PC-3 (cell line): ENCODE results near the gene NSMF. TPM values are rescaled to one million over a fixed set of nuclear protein-coding genes. Genes with fewer than 3 reads are reported as not detected.

Source experiments
- ATAC-seq: fragments of 200-7000 bp; cut with Tn5 transposase; 2 replicates; pipeline ENCODE4 v1.9.1; 2020; ENCODE audit warnings: mild to moderate bottlenecking, moderate library complexity
- BruUV-seq: library from RNA; stranded (reverse); fragments of 400-500 nt; replicated peaks from 2 replicates; lab custom pipeline; 2021; lab: Mats Ljungman, UMichigan
- CTCF ChIA-PET: fragments of 300-600 bp; sonication (Branson Sonifier 250); formaldehyde crosslinking; loops from one replicate; lab custom pipeline; 2022; ENCODE audit warnings: antibody characterized with exemption; lab: Charles Lee
- POLR2A ChIA-PET: fragments of 300-600 bp; sonication (Branson Sonifier 250); formaldehyde crosslinking; loops from one replicate; lab custom pipeline; 2022; ENCODE audit warnings: antibody characterized with exemption; ENCODE audit not compliant: unreplicated experiment; lab: Charles Lee
- DNase-seq: peaks from one replicate; pipeline ENCODE4 v3.0.0-alpha.2; 2015
- H2AFZ ChIP-seq: fragments of 300-600 bp; sonication (generic); 2 replicates; pipeline ENCODE4 v1.6.0; 2016; ENCODE audit warnings: antibody characterized with exemption, low read length
- H3F3A ChIP-seq: fragments of 300-600 bp; sonication (generic); one replicate; pipeline ENCODE4 v1.6.0; 2017; ENCODE audit warnings: antibody characterized with exemption, low read length, control low read depth, mild to moderate bottlenecking; ENCODE audit not compliant: unreplicated experiment
- H3K27ac ChIP-seq: fragments of 300-600 bp; sonication (generic); 2 replicates; pipeline ENCODE4 v1.5.1; 2016; ENCODE audit warnings: mild to moderate bottlenecking, low read length
- H3K27me3 ChIP-seq: fragments of 300-600 bp; sonication (generic); 2 replicates; pipeline ENCODE4 v1.6.1; 2016; ENCODE audit warnings: low read length, mixed read lengths
- H3K36me3 ChIP-seq: fragments of 300-600 bp; sonication (generic); 2 replicates; pipeline ENCODE4 v1.6.1; 2016; ENCODE audit warnings: low read depth, mixed run types, low read length, mixed read lengths
- H3K4me1 ChIP-seq: fragments of 300-600 bp; sonication (generic); 2 replicates; pipeline ENCODE4 v1.5.1; 2016; ENCODE audit warnings: low read length; ENCODE audit not compliant: insufficient read depth
- H3K4me2 ChIP-seq: fragments of 300-600 bp; sonication (generic); 2 replicates; pipeline ENCODE4 v1.6.0; 2016; ENCODE audit warnings: low read length
- H3K4me3 ChIP-seq: fragments of 300-600 bp; sonication (generic); 2 replicates; pipeline ENCODE4 v1.5.1; 2016; ENCODE audit warnings: mild to moderate bottlenecking, low read length, mixed read lengths
- H3K79me2 ChIP-seq: fragments of 300-600 bp; sonication (generic); 2 replicates; pipeline ENCODE4 v1.6.1; 2017; ENCODE audit warnings: low read length, mixed read lengths
- H3K9ac ChIP-seq: fragments of 300-600 bp; sonication (generic); 2 replicates; pipeline ENCODE4 v1.6.0; 2016; ENCODE audit warnings: mild to moderate bottlenecking, low read length
- H3K9me2 ChIP-seq: fragments of 300-600 bp; sonication (generic); replicated peaks from 2 replicates; pipeline ENCODE4 v1.6.1; 2016; ENCODE audit warnings: mixed run types, low read length, mixed read lengths
- H3K9me3 ChIP-seq: fragments of 300-600 bp; sonication (generic); 2 replicates; pipeline ENCODE4 v1.6.1; 2016; ENCODE audit warnings: low read length, mixed read lengths
- H4K20me1 ChIP-seq: fragments of 300-600 bp; sonication (generic); 2 replicates; pipeline ENCODE4 v1.6.1; 2016; ENCODE audit warnings: low read length, mixed read lengths
- CTCF ChIP-seq: fragments of 300-600 bp; sonication (generic); conservative IDR thresholded peaks from 2 replicates; pipeline ENCODE4 v1.5.1; 2017; ENCODE audit warnings: antibody characterized with exemption, low read depth, mild to moderate bottlenecking, low read length
- EZH2 ChIP-seq: fragments of 300-600 bp; sonication (generic); IDR thresholded peaks from one replicate; pipeline ENCODE4 v1.6.1; 2017; ENCODE audit warnings: antibody characterized with exemption, mild to moderate bottlenecking, low read length; ENCODE audit not compliant: unreplicated experiment
- EZH2phosphoT487 ChIP-seq: fragments of 300-600 bp; sonication (generic); IDR thresholded peaks from 2 replicates; pipeline ENCODE4 v1.6.1; 2018; ENCODE audit warnings: mild to moderate bottlenecking, antibody characterized with exemption, low read length, borderline replicate concordance
- intact Hi-C: fragments of 100-400 bp; cut with micrococcal nuclease; formaldehyde crosslinking; loops from 2 replicates; pipeline ENCODE4 v1.9.0; 2023
- total RNA-seq: library from RNA; depleted of rRNA; stranded (reverse); fragments of >200 nt; gene quantifications from 2 replicates; pipeline ENCODE4 v1.2.3, GENCODE V29; 2014

Gene NSMF
- total RNA-seq, 1 experiment from 2014 or later = 30.8 TPM

GRCh38 chr9:137462986-137463930, 4.1 kb upstream of the NSMF start:
- intact Hi-C loops = no loop called here
- ATAC-seq (no peak), DNase-seq (no peak)
- ChIA-PET POLR2A (no interaction called here), CTCF (no interaction called here)
- Histone ChIP-seq H3K9ac (no peak overlapping the region), H3K9me3 (no peaks in the 10 kb centered on the region), H3K36me3 (no peaks in the 10 kb centered on the region), H2AFZ (no peak overlapping the region), H3K4me1 (peaks cover 4% of the 10 kb centered on the region; the same call in 1 of the 2 replicates), H3F3A (no peaks in the 10 kb centered on the region), H3K4me3 (no peak overlapping the region), H3K27me3 (no peaks in the 10 kb centered on the region), H3K27ac (no peak overlapping the region), H3K79me2 (peaks cover 5% of the 10 kb centered on the region; the same call in 1 of the 2 replicates), H4K20me1 (no peaks in the 10 kb centered on the region), H3K4me2 (no peak overlapping the region), H3K9me2 (no peaks in the 10 kb centered on the region)
- TF ChIP-seq EZH2phosphoT487 (no peak), CTCF (no peak), EZH2 (no peak)
- BruUV-seq = no TSS peak

GRCh38 chr9:137462396-137462985, 3.4 kb upstream of the NSMF start:
- ATAC-seq = no peak
- DNase-seq = no peak
- ChIA-PET CTCF (no interaction called here), POLR2A (no interaction called here)
- Histone ChIP-seq H3F3A (no peaks in the 10 kb centered on the region), H3K27me3 (no peaks in the 10 kb centered on the region), H3K9me3 (no peaks in the 10 kb centered on the region), H3K79me2 (peaks cover 13% of the 10 kb centered on the region; the same call in 1 of the 2 replicates), H4K20me1 (no peaks in the 10 kb centered on the region), H3K4me2 (no peak overlapping the region), H3K9ac (no peak overlapping the region), H3K9me2 (no peaks in the 10 kb centered on the region), H3K36me3 (no peaks in the 10 kb centered on the region), H3K4me3 (no peak overlapping the region), H3K4me1 (peaks cover 4% of the 10 kb centered on the region; the same call in 1 of the 2 replicates), H2AFZ (no peak overlapping the region), H3K27ac (no peak overlapping the region)
- TF ChIP-seq CTCF (no peak), EZH2 (no peak), EZH2phosphoT487 (no peak)
- BruUV-seq = no TSS peak
- intact Hi-C loops = no loop called here
